ENCODE results near the gene KCNIP2. TPM values are rescaled to one million over a fixed set of nuclear protein-coding genes. Genes with fewer than 3 reads are reported as not detected.

Gene KCNIP2
- total RNA-seq, 1 donor from 2014 or later = 2.5 TPM

DNA sequence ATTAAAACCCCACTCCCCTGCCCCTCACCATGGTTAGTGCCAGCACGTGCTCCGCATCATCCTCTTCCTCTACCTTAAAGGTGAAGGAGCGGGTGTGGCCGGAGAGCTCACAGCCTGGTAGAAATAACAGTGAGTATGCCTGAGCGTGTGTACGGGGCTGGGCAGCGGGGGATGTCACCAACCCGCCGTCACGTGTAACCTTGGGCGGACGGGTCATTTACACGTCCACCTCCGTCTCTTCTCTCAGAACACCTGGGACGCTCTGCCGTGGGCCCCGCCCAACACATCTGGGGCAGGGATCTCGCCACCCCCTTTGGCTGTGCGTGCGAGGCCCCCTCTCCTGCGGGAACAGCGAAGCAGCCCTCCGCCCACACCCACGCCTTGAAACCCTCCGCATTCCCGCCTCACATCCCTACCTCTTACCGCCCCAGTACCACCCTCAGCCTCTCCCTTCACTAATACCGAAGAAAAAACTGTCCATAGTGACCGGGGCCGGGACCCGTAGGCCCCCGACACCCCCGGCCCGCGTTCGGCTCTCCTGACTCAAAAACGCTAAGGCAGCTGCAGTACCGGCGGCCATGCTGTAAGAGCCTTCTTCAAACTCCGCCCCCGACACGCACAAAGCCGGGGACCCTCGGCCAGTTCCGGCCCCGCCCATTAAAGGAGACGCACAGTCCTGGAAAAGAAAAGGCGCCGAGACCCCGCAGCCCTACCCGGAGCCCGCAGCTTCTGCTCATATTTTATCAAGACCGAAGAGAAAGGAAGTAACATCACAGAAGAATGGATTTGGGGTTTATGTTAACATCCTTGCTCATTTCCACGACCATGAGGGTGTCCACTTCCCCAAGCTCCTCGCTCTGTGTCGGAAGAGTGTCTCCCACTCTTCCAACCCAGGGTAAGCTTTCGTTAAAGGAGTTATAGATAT lies 60.5 kb downstream of the KCNIP2 start, which contains the start of gene NPM3:
TSS of gene NPM3 (minus strand) at position 636 of the 925 bp plus-strand sequence. CDS start at position 580, 56 bp downstream.
- peak; percentile 83 for DNase-seq (ENCODE audit: low spot score)

DNA sequence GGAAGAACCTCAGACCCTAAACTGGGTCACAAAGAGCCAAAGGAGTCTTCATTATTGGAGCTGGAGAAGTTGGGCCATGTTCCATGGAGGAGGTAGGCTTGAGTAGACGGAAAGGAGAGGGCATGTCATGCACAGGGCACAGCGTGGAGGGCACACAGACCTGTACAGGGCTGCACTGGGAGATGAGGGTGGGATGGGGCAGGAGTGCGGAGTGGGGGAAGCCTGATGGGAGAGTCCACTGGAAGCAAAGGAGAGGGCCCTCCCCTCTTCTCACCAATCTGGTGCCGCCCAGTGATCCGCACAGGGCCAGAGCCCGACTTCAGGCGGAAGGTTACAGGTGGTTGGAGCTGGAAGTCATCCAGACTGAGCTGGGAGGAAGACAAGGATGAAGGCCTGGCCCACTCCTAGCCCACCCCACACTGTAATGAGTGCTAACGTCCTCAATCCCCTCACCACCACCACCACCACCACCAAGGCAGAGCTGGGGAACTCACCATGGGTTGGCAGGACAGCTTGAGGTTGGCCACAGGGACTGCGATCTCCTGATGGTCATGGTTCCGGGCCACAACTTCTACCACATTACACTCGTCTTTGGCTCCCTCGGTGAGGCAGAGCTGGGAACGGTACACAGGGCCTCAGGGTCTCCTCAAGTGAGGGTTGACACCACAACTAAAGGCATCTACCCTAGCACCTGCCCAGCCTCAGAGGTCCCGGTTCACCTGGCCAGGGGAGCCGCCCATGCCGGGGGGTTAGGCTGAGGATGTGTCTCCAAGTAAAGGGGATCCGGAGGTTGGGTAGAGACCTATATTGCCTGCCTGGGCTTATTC lies 61.4 kb downstream of the KCNIP2 start:
- DNase-seq (ENCODE audit: low spot score) = no peak

DNA sequence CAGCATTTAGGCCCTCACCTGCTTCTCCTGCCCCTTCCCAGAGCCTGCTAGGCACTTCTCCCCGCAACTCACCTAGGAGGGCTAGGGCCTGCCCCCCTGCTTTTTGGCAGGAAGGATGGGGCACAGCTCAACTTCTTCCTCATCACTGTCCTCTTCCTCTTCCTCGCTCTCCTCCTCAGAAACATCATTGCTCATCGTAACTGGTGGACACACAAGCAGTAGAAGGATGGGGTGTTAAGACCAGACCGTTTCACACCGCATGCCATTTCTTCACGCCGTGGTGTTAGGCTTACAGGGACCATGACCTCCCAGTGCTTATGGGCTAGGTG lies 62.0 kb downstream of the KCNIP2 start:
- DNase-seq (ENCODE audit: low spot score) = no peak

DNA sequence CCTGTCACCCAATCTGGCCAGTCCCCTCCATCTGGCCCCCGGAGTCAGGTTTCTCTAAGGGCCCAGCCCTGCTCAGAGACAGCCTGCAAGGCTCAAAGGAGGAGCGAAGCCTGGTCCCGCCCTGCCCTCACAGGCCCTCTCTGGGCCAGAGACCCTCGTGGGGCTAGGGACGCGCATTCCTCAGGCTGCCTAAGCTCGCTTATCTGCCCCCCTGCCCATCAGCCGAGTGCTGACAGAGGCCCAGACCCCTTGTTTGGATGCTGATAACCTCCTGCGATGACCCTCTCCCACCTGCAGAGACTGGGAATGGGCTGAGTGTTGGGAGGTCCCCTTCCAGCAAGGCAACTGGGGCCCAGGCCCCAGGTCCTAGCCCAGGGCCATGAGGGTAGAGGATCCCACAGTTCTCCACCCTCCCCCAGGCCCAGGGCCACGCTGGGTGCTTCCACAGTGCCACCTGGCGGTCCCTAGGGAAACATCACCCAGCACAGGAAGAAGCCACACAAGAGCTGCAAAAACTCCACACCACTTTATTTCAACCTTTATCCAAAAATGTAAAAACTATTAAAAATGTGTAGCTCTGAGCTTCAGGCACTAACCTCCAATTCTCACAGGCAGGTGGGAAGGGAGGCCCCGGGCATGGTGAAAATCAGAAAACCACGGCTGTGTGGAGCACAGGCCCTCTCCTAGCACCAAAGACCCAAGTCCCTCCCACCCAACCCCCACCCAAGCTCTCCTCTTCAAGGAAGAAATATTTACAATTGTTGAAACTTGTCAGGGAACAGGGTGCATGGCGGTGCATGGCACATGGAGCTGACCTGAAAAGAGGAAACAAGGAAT lies 62.6 kb downstream of the KCNIP2 start:
- DNase-seq (ENCODE audit: low spot score) = peak; percentile 59

DNA sequence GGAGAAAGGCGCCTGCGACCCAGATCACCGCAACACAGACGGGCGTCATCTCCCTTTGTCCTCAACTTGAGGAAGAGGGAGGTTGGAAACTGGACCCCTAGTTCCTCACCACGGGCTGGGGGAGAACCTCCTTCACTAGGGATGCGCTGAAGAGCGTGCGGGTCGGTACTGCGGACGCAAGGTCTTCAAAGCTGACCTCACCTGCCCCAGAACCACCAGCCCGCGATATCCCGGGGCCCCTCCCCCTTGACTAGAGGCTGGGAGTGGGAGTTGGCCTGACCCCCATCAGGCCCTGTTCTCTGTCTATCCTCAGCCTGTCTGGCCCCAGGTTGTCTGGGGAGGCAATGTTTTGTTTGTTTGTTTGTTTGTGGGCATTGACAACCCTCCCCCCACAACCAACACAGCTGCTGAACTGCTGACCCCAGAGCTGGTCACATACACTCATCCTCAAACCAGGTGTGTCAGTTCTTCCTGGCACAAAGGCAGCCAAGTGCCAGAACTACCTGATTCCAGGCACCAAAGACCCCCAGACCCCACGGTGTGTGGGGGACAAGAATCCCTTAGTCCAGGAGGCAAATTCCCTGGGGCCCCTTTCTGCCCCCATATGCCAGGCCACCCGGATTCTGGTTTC lies 63.3 kb downstream of the KCNIP2 start:
- no peak for DNase-seq (ENCODE audit: low spot score)

DNA sequence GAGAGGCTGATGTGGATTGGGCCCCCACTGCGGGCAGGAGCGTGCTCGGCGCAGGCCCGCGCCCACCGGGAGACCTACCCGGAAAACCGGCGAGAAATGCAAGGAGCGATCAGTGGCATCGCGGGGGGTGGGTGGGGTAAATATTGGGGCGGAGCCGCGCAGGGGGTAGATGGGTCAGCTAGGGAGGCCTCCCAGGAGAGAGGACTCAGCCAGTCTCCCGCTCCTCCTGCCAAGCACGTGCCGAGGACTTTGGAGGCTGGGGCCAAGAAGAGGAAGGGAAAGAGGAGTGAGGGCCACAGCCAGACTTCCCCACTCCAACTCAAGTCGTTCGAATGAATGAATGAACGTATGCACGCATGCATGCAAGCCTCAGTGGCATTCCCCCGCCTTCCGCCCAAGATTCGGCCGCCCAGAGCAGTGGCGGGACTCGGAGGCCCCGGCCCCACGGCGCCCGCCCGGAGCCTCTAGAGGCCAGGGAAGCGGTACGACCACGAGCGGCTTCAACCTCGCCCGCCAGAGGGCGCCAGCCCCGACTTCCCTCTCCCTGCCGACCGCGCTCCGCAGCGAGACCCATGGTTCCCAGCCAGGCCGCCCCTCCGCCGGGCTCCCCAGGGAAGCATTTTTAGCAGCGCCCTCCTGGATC lies 63.9 kb downstream of the KCNIP2 start:
- peak; percentile 82 for DNase-seq (ENCODE audit: low spot score)

DNA sequence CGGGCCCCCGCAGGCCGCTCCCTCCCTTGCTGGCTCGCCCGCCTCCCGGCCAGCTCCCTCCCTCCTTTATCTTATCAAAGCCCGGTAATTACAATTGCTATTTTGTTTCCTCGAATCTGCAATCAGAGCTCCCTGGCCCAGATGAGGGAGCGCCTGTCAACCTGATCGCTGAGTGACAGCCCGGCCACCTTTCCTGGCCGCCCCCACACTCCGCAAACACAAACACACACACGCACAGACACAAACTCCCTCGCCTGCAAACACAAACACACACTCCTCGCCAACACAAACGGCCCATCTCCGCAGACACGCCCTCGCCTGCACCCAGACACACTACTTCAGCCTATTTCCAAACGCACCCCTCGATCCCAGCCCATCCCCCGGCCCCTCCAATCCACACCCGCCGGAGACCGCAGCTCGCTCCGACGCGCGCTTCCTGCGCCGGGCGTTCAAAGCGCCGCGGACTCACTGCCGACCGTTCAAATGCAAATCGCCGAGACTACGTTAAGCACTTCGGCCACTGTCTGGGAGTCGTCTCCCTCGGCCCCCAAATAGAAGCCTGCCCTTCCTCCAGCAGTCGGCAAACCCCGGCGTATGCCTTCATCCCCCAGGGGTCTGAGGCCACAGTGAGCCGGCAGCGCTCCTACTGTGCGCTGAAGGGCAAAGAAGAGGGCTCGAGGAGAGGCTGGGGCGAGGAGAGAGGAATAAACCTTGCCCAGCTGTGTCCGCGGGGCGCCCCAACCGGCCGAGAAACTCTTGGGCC lies 64.6 kb downstream of the KCNIP2 start:
- peak; percentile 27 for DNase-seq (ENCODE audit: low spot score)

DNA sequence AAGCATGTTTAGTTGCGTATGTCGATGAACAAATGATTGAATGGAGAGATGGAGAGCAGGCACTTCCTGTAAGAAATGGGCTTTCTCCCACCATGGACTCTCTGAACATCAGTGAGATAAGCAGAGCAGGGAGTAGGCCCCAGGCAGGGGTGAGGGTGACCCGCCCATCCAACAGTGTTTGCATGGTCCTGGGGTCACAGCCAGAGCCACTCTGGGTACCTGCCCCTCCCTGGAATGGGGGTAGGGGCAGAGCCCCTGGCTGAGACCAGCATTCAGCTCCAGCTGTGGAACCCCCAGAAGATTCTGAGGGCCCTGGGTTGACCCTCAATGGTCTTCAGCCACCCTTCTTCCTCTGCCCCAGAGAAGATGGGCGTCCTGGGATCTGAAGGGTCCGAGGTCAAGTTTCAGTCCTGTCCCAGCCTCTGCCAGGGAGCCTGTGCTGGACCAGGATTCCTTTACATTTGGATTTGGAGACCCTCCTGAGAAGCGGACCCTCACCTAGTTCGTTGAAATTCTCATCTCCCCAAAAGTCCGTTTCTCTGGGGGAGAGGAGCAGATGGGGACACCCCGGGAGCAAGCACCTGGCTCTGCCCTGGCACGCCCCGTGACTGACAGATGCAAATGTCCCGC lies 65.3 kb downstream of the KCNIP2 start:
- no peak for DNase-seq (ENCODE audit: low spot score)

DNA sequence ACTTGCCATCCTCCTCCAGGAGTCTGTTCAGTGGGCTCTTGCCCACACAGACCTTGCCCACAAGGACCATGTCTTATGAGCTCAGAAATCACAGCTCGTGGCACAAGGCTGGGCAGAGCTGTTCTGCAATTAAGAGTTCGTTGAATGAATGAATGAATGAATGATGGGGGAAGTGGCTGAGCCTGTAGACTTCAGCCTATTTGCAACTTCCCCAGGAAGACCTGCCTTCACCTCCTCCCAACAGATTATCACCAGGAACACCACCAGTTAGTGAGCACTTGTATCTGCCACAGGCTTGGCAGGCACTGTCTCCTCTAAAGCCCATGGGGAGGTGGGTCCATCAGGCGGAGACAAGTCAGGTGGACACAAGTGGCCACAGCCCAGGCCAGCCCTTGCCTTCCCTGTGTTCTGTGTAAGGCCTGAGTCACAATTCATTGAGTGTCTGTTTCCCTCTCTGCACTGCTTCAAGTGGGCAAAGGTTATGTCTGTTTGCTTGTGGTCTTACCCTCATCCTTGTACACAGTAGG lies 65.9 kb downstream of the KCNIP2 start:
- DNase-seq (ENCODE audit: low spot score) = no peak

DNA sequence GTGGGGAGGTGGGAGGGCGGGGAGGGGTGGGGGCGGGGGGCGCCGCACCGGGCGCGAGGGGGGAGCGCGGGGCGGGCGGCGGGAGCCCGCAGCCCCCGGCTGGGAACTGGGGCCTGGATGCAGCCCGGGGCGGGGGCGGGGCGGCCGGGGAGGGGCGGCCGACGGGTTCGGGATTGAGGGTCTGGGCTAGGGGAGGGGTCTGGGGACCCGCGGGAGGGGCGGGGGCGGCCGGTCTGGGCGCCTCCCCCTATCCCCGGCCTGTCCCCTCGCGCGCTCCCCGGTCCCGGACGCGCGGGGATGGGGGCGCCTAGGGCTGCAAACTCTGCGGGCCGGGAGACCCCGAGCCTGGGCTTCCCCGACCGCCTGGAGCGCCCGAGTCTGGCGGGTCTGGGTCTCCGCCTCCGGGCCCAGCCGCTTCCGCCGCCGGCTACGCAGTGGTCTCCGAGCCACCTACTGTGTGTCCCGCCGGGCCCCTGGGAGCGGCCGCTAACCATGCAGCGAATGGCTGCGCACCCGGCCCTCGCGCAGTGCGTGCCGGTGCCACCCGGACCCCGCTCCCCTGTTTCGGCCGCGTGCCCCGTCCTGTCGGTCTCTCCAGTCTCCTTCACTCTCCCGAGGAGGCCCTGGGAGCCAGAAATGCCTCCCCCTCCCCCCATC lies 67.3 kb downstream of the KCNIP2 start:
- DNase-seq (ENCODE audit: low spot score) = no peak

Other genes starting within 250 kb of the KCNIP2 start
- gene FBXW4, start 148.6 kb downstream of the KCNIP2 start, total RNA-seq = 65.0 TPM
- not detected for gene FGF8, start 67.7 kb downstream of the KCNIP2 start, total RNA-seq
- gene NPM3, start 60.4 kb downstream of the KCNIP2 start, total RNA-seq = 17.7 TPM
- gene OGA, start 25.4 kb downstream of the KCNIP2 start, total RNA-seq = 104 TPM
- 26.4 TPM for gene ARMH3, start 212.4 kb upstream of the KCNIP2 start, total RNA-seq
- gene HPS6, start 221.5 kb upstream of the KCNIP2 start, total RNA-seq = 22.8 TPM